Breast epithelium (tissue), 3 donors: Measurements from ENCODE around the gene ABHD6.
A peak's percentile ranks its signal among the peaks of the same experiment; 100 is the strongest.

Source experiments
- POLR2A ChIP-seq: fragments of 450-650 bp; IDR thresholded peaks from one replicate; pipeline ENCODE4 v1.6.1; 2016; ENCODE audit warnings: antibody characterized with exemption, mild to moderate bottlenecking, moderate library complexity
- POLR2AphosphoS5 ChIP-seq, 3 donors: sonication (generic); formaldehyde crosslinking; IDR thresholded peaks; one replicate each; pipeline ENCODE4 v1.6.1; 2017; ENCODE audit warnings: antibody characterized with exemption in 3 of 3
- TF ChIP-seq, protein P1 (sequence below), 3 donors: fragments of 450-650 bp; IDR thresholded peaks; one replicate each; pipeline ENCODE4 v1.5.1; 2016 to 2017; ENCODE audit warnings: antibody characterized with exemption in 3 of 3, mild to moderate bottlenecking in 3 of 3, moderate library complexity in 3 of 3

DNA sequence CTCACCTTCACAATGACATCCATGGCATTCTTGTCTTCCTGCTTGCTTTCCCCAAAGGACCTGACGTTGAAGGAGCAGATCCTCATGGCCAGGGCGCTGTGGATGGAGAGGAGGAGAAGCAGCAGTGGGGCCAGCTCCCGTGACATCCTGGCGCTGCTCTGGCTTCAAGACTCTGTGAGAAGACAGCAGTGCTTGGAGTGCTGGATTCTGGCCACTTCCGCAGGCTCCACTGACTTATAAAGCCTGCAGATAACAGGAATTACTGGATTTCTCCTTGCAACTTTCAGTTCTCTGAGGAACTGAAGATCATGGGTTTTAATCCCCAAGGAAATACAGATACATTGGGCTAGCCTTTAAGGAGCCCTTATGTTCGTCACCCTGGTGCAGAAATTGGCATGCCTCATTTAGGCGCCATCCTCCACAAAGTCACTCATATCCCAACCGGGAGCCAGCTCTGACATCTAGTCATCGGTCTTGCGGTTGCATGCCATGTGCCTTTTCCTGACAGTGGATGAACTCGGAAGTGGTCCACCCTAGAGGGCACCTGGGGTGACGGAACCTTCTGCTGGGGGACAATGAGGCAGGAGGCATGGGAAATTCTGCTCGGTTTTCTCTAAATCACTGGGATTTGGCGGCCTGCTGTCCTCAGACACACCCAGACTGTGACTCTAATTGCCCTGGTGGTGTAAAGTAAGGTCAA lies 26.7 kb upstream of the ABHD6 start, which contains the start of gene DNASE1L3:
- TF ChIP-seq, protein P1, sequence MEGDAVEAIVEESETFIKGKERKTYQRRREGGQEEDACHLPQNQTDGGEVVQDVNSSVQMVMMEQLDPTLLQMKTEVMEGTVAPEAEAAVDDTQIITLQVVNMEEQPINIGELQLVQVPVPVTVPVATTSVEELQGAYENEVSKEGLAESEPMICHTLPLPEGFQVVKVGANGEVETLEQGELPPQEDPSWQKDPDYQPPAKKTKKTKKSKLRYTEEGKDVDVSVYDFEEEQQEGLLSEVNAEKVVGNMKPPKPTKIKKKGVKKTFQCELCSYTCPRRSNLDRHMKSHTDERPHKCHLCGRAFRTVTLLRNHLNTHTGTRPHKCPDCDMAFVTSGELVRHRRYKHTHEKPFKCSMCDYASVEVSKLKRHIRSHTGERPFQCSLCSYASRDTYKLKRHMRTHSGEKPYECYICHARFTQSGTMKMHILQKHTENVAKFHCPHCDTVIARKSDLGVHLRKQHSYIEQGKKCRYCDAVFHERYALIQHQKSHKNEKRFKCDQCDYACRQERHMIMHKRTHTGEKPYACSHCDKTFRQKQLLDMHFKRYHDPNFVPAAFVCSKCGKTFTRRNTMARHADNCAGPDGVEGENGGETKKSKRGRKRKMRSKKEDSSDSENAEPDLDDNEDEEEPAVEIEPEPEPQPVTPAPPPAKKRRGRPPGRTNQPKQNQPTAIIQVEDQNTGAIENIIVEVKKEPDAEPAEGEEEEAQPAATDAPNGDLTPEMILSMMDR (IDR thresholded peaks at IDR 0.05), result no peak
- no peak for TF ChIP-seq POLR2A
- TF ChIP-seq POLR2AphosphoS5 (IDR thresholded peaks at IDR 0.05), result peak in 1 of 3 donors; percentile 13
